UCSD-AML1 (cell line): ENCODE data around the gene CAPRIN2.

Source experiments
- DNase-seq: peaks from one replicate; lab custom pipeline; 2025; ENCODE audit not compliant: unreplicated experiment; lab: John Stamatoyannopoulos, UW

Gene CAPRIN2

GRCh38 chr12:30707613-30708342 lies 47.0 kb downstream of the CAPRIN2 start:
- no peak for DNase-seq

- no peak for DNase-seq
These were observed 48.3 kb downstream of the CAPRIN2 start for GRCh38 chr12:30706476-30706875.

- DNase-seq = no peak
These were observed 53.7 kb downstream of the CAPRIN2 start for GRCh38 chr12:30701056-30701455.

- DNase-seq = no peak
These were observed 54.4 kb downstream of the CAPRIN2 start for GRCh38 chr12:30700216-30700900.

GRCh38 chr12:30698346-30698745 lies 56.4 kb downstream of the CAPRIN2 start:
- DNase-seq = no peak

GRCh38 chr12:30696943-30697342 lies 57.8 kb downstream of the CAPRIN2 start:
- DNase-seq = no peak

- no peak for DNase-seq
These were observed 58.3 kb downstream of the CAPRIN2 start for GRCh38 chr12:30696486-30696885.

- DNase-seq = no peak
These were observed 58.7 kb downstream of the CAPRIN2 start for GRCh38 chr12:30696103-30696408.

GRCh38 chr12:30695199-30696102 lies 59.3 kb downstream of the CAPRIN2 start, which contains the start of gene IPO8:
TSS of gene IPO8 (minus strand) at chr12:30695869. CDS start at chr12:30695647, 222 bp downstream.
- DNase-seq = peak; percentile 88

- peak; percentile 35 for DNase-seq
These were observed 60.1 kb downstream of the CAPRIN2 start for GRCh38 chr12:30694412-30695198.

- no peak for DNase-seq
These were observed 62.3 kb downstream of the CAPRIN2 start for GRCh38 chr12:30692470-30692869.

- no peak for DNase-seq
These were observed 63.5 kb downstream of the CAPRIN2 start for GRCh38 chr12:30691122-30691879.

GRCh38 chr12:30687265-30687986 lies 67.3 kb downstream of the CAPRIN2 start:
- no peak for DNase-seq

GRCh38 chr12:30679241-30679640 lies 75.5 kb downstream of the CAPRIN2 start:
- no peak for DNase-seq

GRCh38 chr12:30678221-30678620 lies 76.5 kb downstream of the CAPRIN2 start:
- no peak for DNase-seq

GRCh38 chr12:30661210-30661609 lies 93.5 kb downstream of the CAPRIN2 start:
- DNase-seq = no peak
